Gastrocnemius medialis (tissue), 4 donors: ENCODE results near the gene CD79B. TPM values are rescaled to one million over a fixed set of nuclear protein-coding genes. Genes with fewer than 3 reads are reported as not detected.

Experiments
- ATAC-seq, 2 donors: fragments of 150-250 bp; one replicate each; pipeline ENCODE4 v1.9.1; 2016
- DNase-seq, 2 donors: peaks; one replicate each; pipeline ENCODE4 v3.0.0-alpha.2; 2019
- H3K27ac ChIP-seq, 4 donors: fragments of 200-600 bp; sonication (generic); 1 replicate in 1 of 4; 2 replicates in 3 of 4; pipeline ENCODE4 v1.5.1; 2016 to 2018; ENCODE audit warnings: mild to moderate bottlenecking in 2 of 4, moderate library complexity in 1 of 4
- H3K27me3 ChIP-seq, 3 donors: fragments of 200-600 bp; sonication (generic) in 2 of 3; 1 replicate in 1 of 3; 2 replicates in 2 of 3; pipeline versions ENCODE4 v1.5.1 to v1.6.0; 2016 to 2019; ENCODE audit warnings: mild to moderate bottlenecking in 1 of 3, moderate library complexity in 1 of 3
- H3K36me3 ChIP-seq, 2 donors: fragments of 200-600 bp; sonication (generic) in 1 of 2; one replicate each; pipeline ENCODE4 v1.5.1; 2017 to 2018
- H3K4me1 ChIP-seq, 2 donors: fragments of 200-600 bp; sonication (generic) in 1 of 2; one replicate each; pipeline ENCODE4 v1.5.1; 2016 to 2017; ENCODE audit warnings: mild to moderate bottlenecking in 2 of 2
- H3K4me3 ChIP-seq, 4 donors: fragments of 200-600 bp; sonication (generic) in 3 of 4; 1 replicate in 1 of 4; 2 replicates in 3 of 4; pipeline ENCODE4 v1.5.1; 2016 to 2019; ENCODE audit warnings: mild to moderate bottlenecking in 2 of 4
- H3K9me3 ChIP-seq, 3 donors: fragments of 200-600 bp; sonication (generic) in 2 of 3; 1 replicate in 1 of 3; 2 replicates in 2 of 3; pipeline ENCODE4 v1.5.1; 2016 to 2019
- CTCF ChIP-seq, 5 experiments: fragments of 450-650 bp in 3 of 5; fragments of 200-600 bp in 2 of 5; sonication (generic) in 2 of 5; IDR thresholded peaks in 4 of 5; conservative IDR thresholded peaks in 1 of 5; 1 replicate in 4 of 5; 2 replicates in 1 of 5; pipeline ENCODE4 v1.5.1; 2016 to 2019; ENCODE audit warnings: antibody characterized with exemption in 5 of 5, mild to moderate bottlenecking in 3 of 5, moderate library complexity in 3 of 5
- POLR2A ChIP-seq, 2 donors: fragments of 450-650 bp; IDR thresholded peaks; one replicate each; pipeline ENCODE4 v1.6.1; 2017; ENCODE audit warnings: antibody characterized with exemption in 2 of 2, mild to moderate bottlenecking in 2 of 2, moderate library complexity in 2 of 2
- in situ Hi-C, 4 donors: fragments of 200-750 bp; cut with MboI; loops; one replicate each; pipeline versions ENCODE4 v1.15.0 to v1.8.0; 2017; ENCODE audit warnings: low sequenced_read_pairs in 4 of 4
- intact Hi-C: fragments of 100-400 bp; cut with DNase I; formaldehyde crosslinking; loops from one replicate; pipeline ENCODE4 v1.15.1; 2023; ENCODE audit warnings: low total_unique reads
- total RNA-seq, 4 donors: library from RNA; depleted of rRNA; stranded (reverse); fragments of >200 nt; gene quantifications; one replicate each; pipeline versions ENCODE4 v1.1.0 to v1.2.3, GENCODE V29; 2016

Gene CD79B
- total RNA-seq, 4 donors from 2014 or later, result 2.2 to 5.1 (median 3.3) TPM

GRCh38 chr17:63942309-63942985 is 10.3 kb upstream of the CD79B start:
- Histone ChIP-seq H3K9me3 (no peaks in the 10 kb centered on the region), H3K27me3 (no peaks in the 10 kb centered on the region), H3K4me3 (no peak overlapping the region), H3K27ac (peak overlapping the region in 2 of 4 donors; percentile 80 to 99), H3K4me1 (peaks cover 21 to 26% of the 10 kb centered on the region in 2 donors), H3K36me3 (peaks cover 0 to 58% of the 10 kb centered on the region in 2 donors)
- in situ Hi-C loops (no loop called here), intact Hi-C loops (no loop called here)
- DNase-seq (no peak), ATAC-seq (no peak)
- TF ChIP-seq CTCF (IDR thresholded peaks at IDR 0.05 in 4 of 5, conservative IDR thresholded peaks at IDR 0.05 in 1 of 5) (no peak), POLR2A (IDR thresholded peaks at IDR 0.05) (no peak)

- Histone ChIP-seq H3K36me3 (peaks cover 0 to 58% of the 10 kb centered on the region in 2 donors), H3K4me1 (peaks cover 18 to 19% of the 10 kb centered on the region in 2 donors), H3K27me3 (no peaks in the 10 kb centered on the region), H3K4me3 (no peak overlapping the region), H3K9me3 (no peaks in the 10 kb centered on the region), H3K27ac (peak overlapping the region in 2 of 4 donors; percentile 3 to 34)
- in situ Hi-C loops, result no loop called here
- no peak for ATAC-seq
- no peak for TF ChIP-seq POLR2A (IDR thresholded peaks at IDR 0.05)
- no peak for TF ChIP-seq CTCF (IDR thresholded peaks at IDR 0.05 in 4 of 5, conservative IDR thresholded peaks at IDR 0.05 in 1 of 5)
- intact Hi-C loops, result no loop called here
- no peak for DNase-seq
Observed at GRCh38 chr17:63941751-63942150, 9.6 kb upstream of the CD79B start.

- Histone ChIP-seq H3K4me3 (no peak overlapping the region), H3K9me3 (no peaks in the 10 kb centered on the region), H3K27me3 (no peaks in the 10 kb centered on the region), H3K27ac (peak overlapping the region in 1 of 4 donors; percentile 34), H3K36me3 (peaks cover 0 to 58% of the 10 kb centered on the region in 2 donors), H3K4me1 (peaks cover 13 to 14% of the 10 kb centered on the region in 2 donors)
- DNase-seq, result no peak
- intact Hi-C loops (no loop called here), in situ Hi-C loops (no loop called here)
- TF ChIP-seq POLR2A (IDR thresholded peaks at IDR 0.05) (no peak), CTCF (IDR thresholded peaks at IDR 0.05 in 4 of 5, conservative IDR thresholded peaks at IDR 0.05 in 1 of 5) (no peak)
- ATAC-seq, result no peak
Observed at GRCh38 chr17:63941162-63941561, 9.0 kb upstream of the CD79B start.

- ATAC-seq (no peak), DNase-seq (no peak)
- Histone ChIP-seq H3K36me3 (peaks cover 0 to 58% of the 10 kb centered on the region in 2 donors), H3K4me3 (no peak overlapping the region), H3K9me3 (no peaks in the 10 kb centered on the region), H3K27me3 (no peaks in the 10 kb centered on the region), H3K27ac (peak overlapping the region in 3 of 4 donors; percentile 1 to 60 (median 26)), H3K4me1 (peaks cover 8 to 9% of the 10 kb centered on the region in 2 donors)
- no peak for TF ChIP-seq CTCF (IDR thresholded peaks at IDR 0.05 in 4 of 5, conservative IDR thresholded peaks at IDR 0.05 in 1 of 5)
- no peak for TF ChIP-seq POLR2A (IDR thresholded peaks at IDR 0.05)
- intact Hi-C loops (no loop called here), in situ Hi-C loops (no loop called here)
Observed at GRCh38 chr17:63940584-63940983, 8.5 kb upstream of the CD79B start.
